Measurements from ENCODE around the gene CMTM3. TPM values are rescaled to one million over a fixed set of nuclear protein-coding genes. Genes with fewer than 3 reads are reported as not detected.

CMTM3 gene
- total RNA-seq, 6 donors from 2014 or later: 4.2 to 52.1 (median 23.6) TPM

DNA sequence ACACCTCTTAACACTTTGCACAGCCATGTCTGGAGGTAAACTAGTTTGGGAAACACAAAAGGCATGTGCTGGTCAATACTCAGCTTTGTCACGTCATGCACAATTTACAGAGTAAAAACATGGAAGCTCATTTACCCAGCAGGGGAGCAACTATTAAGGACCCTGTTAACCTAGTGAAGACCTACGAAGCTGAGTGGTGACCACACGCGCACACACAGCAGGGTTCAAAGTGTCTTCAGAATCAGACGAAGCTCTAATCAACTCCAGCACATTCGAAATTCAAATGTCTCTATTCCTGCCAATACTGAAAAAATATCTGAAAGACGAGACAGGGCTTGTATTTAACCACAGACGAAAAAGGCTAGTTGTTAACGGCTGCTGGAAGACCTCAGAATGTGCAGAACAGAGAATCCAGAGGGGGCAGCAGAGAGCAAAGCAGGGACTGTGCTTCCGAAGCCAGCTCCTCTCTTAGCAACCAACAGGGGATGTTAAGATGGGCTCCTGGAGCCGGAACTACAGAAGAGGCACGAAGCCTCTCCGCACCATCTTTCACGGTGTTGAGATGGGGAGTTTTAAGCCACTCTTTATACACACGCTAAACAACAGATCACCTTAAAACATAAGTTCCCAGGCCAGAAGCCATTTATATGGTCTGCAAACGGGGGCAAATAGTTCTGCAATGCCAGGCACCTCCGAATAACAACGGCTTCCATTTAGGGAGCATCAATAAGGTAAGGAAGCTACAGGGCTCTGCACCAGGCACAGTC, 46.4 kb downstream of the CMTM3 start:
- peaks cover 3 to 28% (median 17%) of the 10 kb centered on the region in 4 donors for H3K4me1 ChIP-seq
- no peak overlapping the region for H3K27ac ChIP-seq
- H3K27me3 ChIP-seq: no peaks in the 10 kb centered on the region
- H3K36me3 ChIP-seq: no peaks in the 10 kb centered on the region
- WGBS, 2 donors: 26% methylated on average over 18 of the region's 18 CpGs
- no peak for TF ChIP-seq POLR2AphosphoS5 (IDR thresholded peaks at IDR 0.05)
- no peak for TF ChIP-seq EP300 (IDR thresholded peaks at IDR 0.05)
- TF ChIP-seq POLR2A (IDR thresholded peaks at IDR 0.05): no peak
- TF ChIP-seq, protein P1, sequence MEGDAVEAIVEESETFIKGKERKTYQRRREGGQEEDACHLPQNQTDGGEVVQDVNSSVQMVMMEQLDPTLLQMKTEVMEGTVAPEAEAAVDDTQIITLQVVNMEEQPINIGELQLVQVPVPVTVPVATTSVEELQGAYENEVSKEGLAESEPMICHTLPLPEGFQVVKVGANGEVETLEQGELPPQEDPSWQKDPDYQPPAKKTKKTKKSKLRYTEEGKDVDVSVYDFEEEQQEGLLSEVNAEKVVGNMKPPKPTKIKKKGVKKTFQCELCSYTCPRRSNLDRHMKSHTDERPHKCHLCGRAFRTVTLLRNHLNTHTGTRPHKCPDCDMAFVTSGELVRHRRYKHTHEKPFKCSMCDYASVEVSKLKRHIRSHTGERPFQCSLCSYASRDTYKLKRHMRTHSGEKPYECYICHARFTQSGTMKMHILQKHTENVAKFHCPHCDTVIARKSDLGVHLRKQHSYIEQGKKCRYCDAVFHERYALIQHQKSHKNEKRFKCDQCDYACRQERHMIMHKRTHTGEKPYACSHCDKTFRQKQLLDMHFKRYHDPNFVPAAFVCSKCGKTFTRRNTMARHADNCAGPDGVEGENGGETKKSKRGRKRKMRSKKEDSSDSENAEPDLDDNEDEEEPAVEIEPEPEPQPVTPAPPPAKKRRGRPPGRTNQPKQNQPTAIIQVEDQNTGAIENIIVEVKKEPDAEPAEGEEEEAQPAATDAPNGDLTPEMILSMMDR (IDR thresholded peaks at IDR 0.05): peak; percentile 72 to 95 (median 83)
- no peak overlapping the region for H3K4me3 ChIP-seq
- H3K9me3 ChIP-seq: no peaks in the 10 kb centered on the region
- ATAC-seq (ENCODE audit: low FRiP score in 2 of 2) (peak; percentile 90 to 95), DNase-seq (peak in 1 of 2 donors; percentile 76)

- no peak overlapping the region for H3K27ac ChIP-seq
- 55 to 73% methylated on average over 2 of the region's 2 CpGs for WGBS, 2 donors
- ATAC-seq (ENCODE audit: low FRiP score in 2 of 2) (no peak), DNase-seq (no peak)
- no peak overlapping the region for H3K4me3 ChIP-seq
- H3K27me3 ChIP-seq: no peaks in the 10 kb centered on the region
- H3K36me3 ChIP-seq: no peaks in the 10 kb centered on the region
- no peak for TF ChIP-seq POLR2AphosphoS5 (IDR thresholded peaks at IDR 0.05)
- TF ChIP-seq, protein P1 (IDR thresholded peaks at IDR 0.05): no peak
- TF ChIP-seq EP300 (IDR thresholded peaks at IDR 0.05): no peak
- TF ChIP-seq POLR2A (IDR thresholded peaks at IDR 0.05): no peak
- H3K9me3 ChIP-seq: no peaks in the 10 kb centered on the region
- peaks cover 3 to 28% (median 17%) of the 10 kb centered on the region in 4 donors for H3K4me1 ChIP-seq
Observed at GRCh38 chr16:66651474-66651765, 46.9 kb downstream of the CMTM3 start.

GRCh38 chr16:66651965-66652364, 47.5 kb downstream of the CMTM3 start:
- no peak for DNase-seq
- peaks cover 3 to 28% (median 17%) of the 10 kb centered on the region in 4 donors for H3K4me1 ChIP-seq
- 73 to 84% methylated on average over 6 of the region's 6 CpGs for WGBS, 2 donors
- H3K27ac ChIP-seq: no peak overlapping the region
- ATAC-seq (ENCODE audit: low FRiP score in 2 of 2): no peak
- H3K27me3 ChIP-seq: no peaks in the 10 kb centered on the region
- H3K4me3 ChIP-seq: no peak overlapping the region
- TF ChIP-seq POLR2AphosphoS5 (IDR thresholded peaks at IDR 0.05) (no peak), EP300 (IDR thresholded peaks at IDR 0.05) (no peak), POLR2A (IDR thresholded peaks at IDR 0.05) (no peak)
- TF ChIP-seq, protein P1 (IDR thresholded peaks at IDR 0.05): no peak
- no peaks in the 10 kb centered on the region for H3K9me3 ChIP-seq
- H3K36me3 ChIP-seq: no peaks in the 10 kb centered on the region

GRCh38 chr16:66652661-66653360, 48.3 kb downstream of the CMTM3 start:
- DNase-seq (no peak), ATAC-seq (ENCODE audit: low FRiP score in 2 of 2) (no peak)
- H3K27me3 ChIP-seq: no peaks in the 10 kb centered on the region
- TF ChIP-seq POLR2AphosphoS5 (IDR thresholded peaks at IDR 0.05) (no peak), POLR2A (IDR thresholded peaks at IDR 0.05) (no peak), EP300 (IDR thresholded peaks at IDR 0.05) (no peak)
- TF ChIP-seq, protein P1 (IDR thresholded peaks at IDR 0.05): no peak
- H3K9me3 ChIP-seq: no peaks in the 10 kb centered on the region
- no peak overlapping the region for H3K4me3 ChIP-seq
- H3K27ac ChIP-seq: no peak overlapping the region
- WGBS, 2 donors: 68 to 72% methylated on average over 7 of the region's 7 CpGs
- peaks cover 3 to 28% (median 18%) of the 10 kb centered on the region in 4 donors for H3K4me1 ChIP-seq
- no peaks in the 10 kb centered on the region for H3K36me3 ChIP-seq

Measured in upper lobe of left lung (tissue), 6 donors.